Gastrocnemius medialis (tissue), 4 donors: ENCODE data around the gene BATF2. TPM values are rescaled to one million over a fixed set of nuclear protein-coding genes. Genes with fewer than 3 reads are reported as not detected.

Experiments
- ATAC-seq, 2 donors: fragments of 150-250 bp; one replicate each; pipeline ENCODE4 v1.9.1; 2016
- DNase-seq, 2 donors: peaks; one replicate each; pipeline ENCODE4 v3.0.0-alpha.2; 2019
- H3K27ac ChIP-seq, 4 donors: fragments of 200-600 bp; sonication (generic); 1 replicate in 1 of 4; 2 replicates in 3 of 4; pipeline ENCODE4 v1.5.1; 2016 to 2018; ENCODE audit warnings: mild to moderate bottlenecking in 2 of 4, moderate library complexity in 1 of 4
- H3K27me3 ChIP-seq, 3 donors: fragments of 200-600 bp; sonication (generic) in 2 of 3; 1 replicate in 1 of 3; 2 replicates in 2 of 3; pipeline versions ENCODE4 v1.5.1 to v1.6.0; 2016 to 2019; ENCODE audit warnings: mild to moderate bottlenecking in 1 of 3, moderate library complexity in 1 of 3
- H3K36me3 ChIP-seq, 2 donors: fragments of 200-600 bp; sonication (generic) in 1 of 2; one replicate each; pipeline ENCODE4 v1.5.1; 2017 to 2018
- H3K4me1 ChIP-seq, 2 donors: fragments of 200-600 bp; sonication (generic) in 1 of 2; one replicate each; pipeline ENCODE4 v1.5.1; 2016 to 2017; ENCODE audit warnings: mild to moderate bottlenecking in 2 of 2
- H3K4me3 ChIP-seq, 4 donors: fragments of 200-600 bp; sonication (generic) in 3 of 4; 1 replicate in 1 of 4; 2 replicates in 3 of 4; pipeline ENCODE4 v1.5.1; 2016 to 2019; ENCODE audit warnings: mild to moderate bottlenecking in 2 of 4
- H3K9me3 ChIP-seq, 3 donors: fragments of 200-600 bp; sonication (generic) in 2 of 3; 1 replicate in 1 of 3; 2 replicates in 2 of 3; pipeline ENCODE4 v1.5.1; 2016 to 2019
- CTCF ChIP-seq, 5 experiments: fragments of 450-650 bp in 3 of 5; fragments of 200-600 bp in 2 of 5; sonication (generic) in 2 of 5; IDR thresholded peaks in 4 of 5; conservative IDR thresholded peaks in 1 of 5; 1 replicate in 4 of 5; 2 replicates in 1 of 5; pipeline ENCODE4 v1.5.1; 2016 to 2019; ENCODE audit warnings: antibody characterized with exemption in 5 of 5, mild to moderate bottlenecking in 3 of 5, moderate library complexity in 3 of 5
- POLR2A ChIP-seq, 2 donors: fragments of 450-650 bp; IDR thresholded peaks; one replicate each; pipeline ENCODE4 v1.6.1; 2017; ENCODE audit warnings: antibody characterized with exemption in 2 of 2, mild to moderate bottlenecking in 2 of 2, moderate library complexity in 2 of 2
- in situ Hi-C, 4 donors: fragments of 200-750 bp; cut with MboI; loops; one replicate each; pipeline versions ENCODE4 v1.15.0 to v1.8.0; 2017; ENCODE audit warnings: low sequenced_read_pairs in 4 of 4
- intact Hi-C: fragments of 100-400 bp; cut with DNase I; formaldehyde crosslinking; loops from one replicate; pipeline ENCODE4 v1.15.1; 2023; ENCODE audit warnings: low total_unique reads
- total RNA-seq, 4 donors: library from RNA; depleted of rRNA; stranded (reverse); fragments of >200 nt; gene quantifications; one replicate each; pipeline versions ENCODE4 v1.1.0 to v1.2.3, GENCODE V29; 2016

The BATF2 gene
- total RNA-seq, 4 donors from 2014 or later = 0.97 to 3.3 (median 2.3) TPM

DNA sequence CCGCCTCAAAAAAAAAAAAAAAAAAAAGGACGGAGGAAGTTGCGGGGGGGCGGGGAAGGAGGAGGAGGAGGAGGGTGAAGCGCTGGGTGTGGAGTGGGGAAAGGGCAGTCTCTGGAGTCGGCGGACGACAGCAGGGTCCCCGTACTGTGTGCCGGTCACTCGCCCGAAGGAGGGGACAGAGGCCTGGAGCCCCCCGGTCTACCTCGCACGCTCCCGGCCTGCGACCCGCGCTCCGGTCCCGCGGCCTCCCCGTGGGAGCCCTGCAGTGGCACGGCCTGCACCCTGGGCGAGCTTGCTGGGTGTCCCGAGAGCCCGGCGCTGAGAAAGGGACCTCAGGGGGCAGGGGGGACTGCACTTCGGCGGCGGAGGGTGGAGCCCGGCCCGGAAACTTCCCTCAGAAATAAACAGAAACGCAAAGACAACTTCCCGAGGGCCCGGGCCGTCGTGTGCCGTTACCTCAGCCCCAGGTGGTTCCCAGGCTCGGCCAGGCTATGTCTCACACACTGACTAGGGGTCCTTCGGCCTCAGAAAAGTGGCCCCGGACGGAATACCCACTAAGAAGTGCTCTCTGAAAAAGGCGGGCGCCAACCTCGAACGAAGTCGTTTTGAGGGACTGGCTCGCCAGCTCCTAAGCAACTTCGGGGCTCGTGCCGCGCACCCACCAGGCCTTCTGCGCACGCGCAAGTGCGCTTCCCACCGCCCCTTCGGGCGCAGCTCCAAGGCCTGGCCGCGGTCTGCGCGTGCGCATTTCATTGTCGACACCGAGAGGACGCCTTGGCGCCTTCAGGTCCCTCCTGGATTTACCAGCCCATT, 25.1 kb downstream of the BATF2 start, which contains the start of gene MAJIN:
MAJIN (minus strand) TSS at position 688 of the 813 bp plus-strand sequence. CDS start 12,703 bp downstream, outside the sequence.
- no peaks in the 10 kb centered on the region for H3K36me3 ChIP-seq
- peaks cover 0 to 11% of the 10 kb centered on the region in 2 donors for H3K4me1 ChIP-seq
- DNase-seq = peak; percentile 58 to 76
- H3K9me3 ChIP-seq = no peaks in the 10 kb centered on the region
- TF ChIP-seq CTCF (IDR thresholded peaks at IDR 0.05 in 4 of 5, conservative IDR thresholded peaks at IDR 0.05 in 1 of 5) (no peak), POLR2A (IDR thresholded peaks at IDR 0.05) (no peak)
- intact Hi-C loops (no loop called here), in situ Hi-C loops (no loop called here)
- peak within 1 kb of the TSS in 2 of 4 donors; percentile 13 to 48 for H3K27ac ChIP-seq
- ATAC-seq = peak; percentile 90 to 92
- H3K27me3 ChIP-seq = no peaks in the 10 kb centered on the region
- peak within 1 kb of the TSS; percentile 46 to 54 (median 52) for H3K4me3 ChIP-seq

DNA sequence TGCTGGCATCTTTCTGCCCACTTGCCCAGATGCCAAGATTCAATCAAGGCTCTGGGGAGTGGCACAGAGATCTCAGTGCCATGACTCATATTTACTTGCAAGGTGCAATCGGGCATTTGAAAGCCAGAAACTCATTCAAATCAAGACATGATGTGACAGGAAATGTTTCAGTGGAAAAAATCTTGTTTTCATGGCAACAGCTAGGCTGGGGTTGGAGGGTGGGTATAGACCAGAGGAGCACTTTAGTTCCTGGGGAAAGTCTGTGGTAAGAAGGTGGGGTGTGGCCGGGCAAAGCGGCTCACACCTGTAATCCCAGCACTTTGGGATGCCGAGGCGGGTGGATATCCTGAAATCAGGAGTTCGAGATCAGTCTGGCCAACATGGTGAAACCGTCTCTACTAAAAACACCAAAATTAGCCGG, 26.0 kb downstream of the BATF2 start:
- no peak overlapping the region for H3K4me3 ChIP-seq
- ATAC-seq = no peak
- no peaks in the 10 kb centered on the region for H3K36me3 ChIP-seq
- intact Hi-C loops (no loop called here), in situ Hi-C loops (no loop called here)
- H3K9me3 ChIP-seq = no peaks in the 10 kb centered on the region
- no peak overlapping the region for H3K27ac ChIP-seq
- DNase-seq = no peak
- H3K4me1 ChIP-seq = peaks cover 0 to 11% of the 10 kb centered on the region in 2 donors
- H3K27me3 ChIP-seq = no peaks in the 10 kb centered on the region
- TF ChIP-seq CTCF (IDR thresholded peaks at IDR 0.05 in 4 of 5, conservative IDR thresholded peaks at IDR 0.05 in 1 of 5) (no peak), POLR2A (IDR thresholded peaks at IDR 0.05) (no peak)

- Histone ChIP-seq H3K4me3 (no peak overlapping the region), H3K4me1 (peaks cover 0 to 11% of the 10 kb centered on the region in 2 donors), H3K27me3 (no peaks in the 10 kb centered on the region), H3K36me3 (no peaks in the 10 kb centered on the region), H3K9me3 (no peaks in the 10 kb centered on the region), H3K27ac (no peak overlapping the region)
- in situ Hi-C loops (no loop called here), intact Hi-C loops (no loop called here)
- ATAC-seq = no peak
- TF ChIP-seq CTCF (IDR thresholded peaks at IDR 0.05 in 4 of 5, conservative IDR thresholded peaks at IDR 0.05 in 1 of 5) (no peak), POLR2A (IDR thresholded peaks at IDR 0.05) (no peak)
- DNase-seq = no peak
Measured at GRCh38 chr11:64969209-64969608, 27.6 kb downstream of the BATF2 start.

DNA sequence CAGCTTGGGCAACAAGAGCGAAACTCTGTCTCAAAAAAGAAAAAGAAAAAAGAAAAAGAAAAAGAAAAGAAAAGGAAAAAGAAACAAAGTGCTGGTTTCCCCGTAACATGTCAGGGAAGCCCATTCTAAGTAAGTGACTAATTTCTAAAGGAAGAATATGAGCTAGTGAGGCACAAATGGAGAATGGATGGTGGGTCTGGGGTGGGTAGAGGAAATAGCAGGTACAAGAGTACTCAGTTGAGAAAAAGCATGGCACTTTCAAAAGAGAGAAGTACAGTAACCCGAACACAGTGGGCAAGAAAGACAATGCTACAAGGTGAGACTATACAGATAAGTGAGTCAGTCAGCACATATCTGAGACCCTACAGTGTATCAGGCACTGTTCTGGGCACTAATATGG, 29.4 kb downstream of the BATF2 start:
- Histone ChIP-seq H3K9me3 (no peaks in the 10 kb centered on the region), H3K4me1 (peaks cover 0 to 10% of the 10 kb centered on the region in 2 donors), H3K27ac (no peak overlapping the region), H3K4me3 (no peak overlapping the region), H3K36me3 (no peaks in the 10 kb centered on the region), H3K27me3 (no peaks in the 10 kb centered on the region)
- in situ Hi-C loops (no loop called here), intact Hi-C loops (no loop called here)
- ATAC-seq = no peak
- DNase-seq = no peak
- TF ChIP-seq POLR2A (IDR thresholded peaks at IDR 0.05) (no peak), CTCF (IDR thresholded peaks at IDR 0.05 in 4 of 5, conservative IDR thresholded peaks at IDR 0.05 in 1 of 5) (no peak)
